Measurements from ENCODE around the gene ZNF316. TPM values are rescaled to one million over a fixed set of nuclear protein-coding genes. Genes with fewer than 3 reads are reported as not detected.

ZNF316 gene
- total RNA-seq, 2 experiments from 2014 or later: 17.7 to 18.8 TPM

DNA sequence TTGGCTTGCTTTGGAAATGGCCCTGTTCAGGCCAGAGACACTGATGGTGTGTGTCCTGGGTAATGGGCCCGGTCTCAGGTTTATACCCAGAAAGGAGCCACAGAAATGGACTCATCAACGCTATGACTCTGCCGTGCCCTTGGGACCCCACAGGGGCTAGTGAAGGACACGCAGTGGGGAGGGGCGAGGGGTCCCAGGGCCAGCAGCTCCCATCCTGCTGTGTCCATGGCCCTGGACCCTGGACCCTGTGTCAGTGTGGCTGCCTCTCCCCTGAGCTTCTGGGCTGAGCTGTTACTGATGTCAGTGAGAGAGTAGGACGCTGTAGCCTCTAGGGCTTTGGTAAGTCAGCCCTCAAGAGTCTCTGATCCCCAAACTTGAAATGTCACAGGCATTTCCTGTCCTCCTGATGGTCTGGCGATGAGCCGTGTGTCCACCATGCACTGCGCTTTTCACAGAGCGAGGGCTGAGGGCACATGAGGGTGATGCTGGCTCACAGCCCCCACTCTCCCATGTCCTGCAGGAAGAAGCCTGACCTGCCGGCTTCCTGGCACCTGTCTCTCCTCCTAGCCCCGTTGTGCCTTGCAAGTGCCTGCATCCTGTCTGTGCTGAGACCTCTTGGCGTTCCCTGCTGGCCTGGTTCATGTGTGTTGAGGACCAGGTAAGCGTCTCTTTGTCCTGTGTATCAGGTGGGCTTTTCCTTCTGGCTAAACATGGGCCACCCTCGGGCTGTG lies 4.4 kb downstream of the ZNF316 start:
- ATAC-seq (no peak), DNase-seq (no peak)
- Mint-ChIP-seq H3K36me3 (ENCODE audit: low read depth) (peaks cover 38% of the 10 kb centered on the region), H3K9me3 (peaks cover 3% of the 10 kb centered on the region), H3K27me3 (no peaks in the 10 kb centered on the region), H3K4me3 (no peak overlapping the region), H3K4me1 (ENCODE audit: low read depth) (peaks cover 24% of the 10 kb centered on the region), H3K27ac (peak overlapping the region; percentile 11)
- TF ChIP-seq, protein P1, sequence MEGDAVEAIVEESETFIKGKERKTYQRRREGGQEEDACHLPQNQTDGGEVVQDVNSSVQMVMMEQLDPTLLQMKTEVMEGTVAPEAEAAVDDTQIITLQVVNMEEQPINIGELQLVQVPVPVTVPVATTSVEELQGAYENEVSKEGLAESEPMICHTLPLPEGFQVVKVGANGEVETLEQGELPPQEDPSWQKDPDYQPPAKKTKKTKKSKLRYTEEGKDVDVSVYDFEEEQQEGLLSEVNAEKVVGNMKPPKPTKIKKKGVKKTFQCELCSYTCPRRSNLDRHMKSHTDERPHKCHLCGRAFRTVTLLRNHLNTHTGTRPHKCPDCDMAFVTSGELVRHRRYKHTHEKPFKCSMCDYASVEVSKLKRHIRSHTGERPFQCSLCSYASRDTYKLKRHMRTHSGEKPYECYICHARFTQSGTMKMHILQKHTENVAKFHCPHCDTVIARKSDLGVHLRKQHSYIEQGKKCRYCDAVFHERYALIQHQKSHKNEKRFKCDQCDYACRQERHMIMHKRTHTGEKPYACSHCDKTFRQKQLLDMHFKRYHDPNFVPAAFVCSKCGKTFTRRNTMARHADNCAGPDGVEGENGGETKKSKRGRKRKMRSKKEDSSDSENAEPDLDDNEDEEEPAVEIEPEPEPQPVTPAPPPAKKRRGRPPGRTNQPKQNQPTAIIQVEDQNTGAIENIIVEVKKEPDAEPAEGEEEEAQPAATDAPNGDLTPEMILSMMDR (IDR thresholded peaks at IDR 0.05): no peak
- POLR2A ChIA-PET: no interaction called here
- intact Hi-C loops (cut with micrococcal nuclease): no loop called here
- CTCF ChIA-PET: no interaction called here

DNA sequence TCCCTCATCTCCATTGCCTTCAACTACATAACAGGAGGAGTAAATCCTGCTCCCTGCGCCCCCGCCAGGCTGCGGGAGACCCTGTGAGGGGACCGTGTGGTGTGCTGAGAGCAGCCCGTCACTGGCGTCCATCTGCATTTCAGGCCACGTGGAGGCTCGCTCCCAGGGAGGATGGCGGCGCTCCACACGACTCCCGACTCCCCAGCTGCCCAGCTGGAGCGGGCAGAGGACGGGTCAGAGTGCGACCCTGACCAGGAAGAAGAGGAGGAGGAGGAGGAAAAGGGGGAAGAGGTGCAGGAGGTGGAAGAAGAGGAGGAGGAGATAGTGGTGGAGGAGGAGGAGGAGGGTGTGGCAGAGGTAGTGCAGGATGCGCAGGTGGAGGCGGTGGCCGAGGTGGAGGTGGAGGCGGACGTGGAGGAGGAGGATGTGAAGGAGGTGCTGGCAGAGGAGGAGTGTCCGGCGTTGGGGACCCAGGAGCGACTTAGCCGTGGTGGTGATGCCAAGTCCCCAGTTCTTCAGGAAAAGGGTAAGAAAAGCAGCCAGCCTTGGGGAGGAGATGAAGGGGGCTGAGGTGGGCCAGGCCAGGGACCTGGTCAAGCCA lies 5.2 kb downstream of the ZNF316 start:
- H3K36me3 Mint-ChIP-seq (ENCODE audit: low read depth): peaks cover 38% of the 10 kb centered on the region
- CTCF ChIA-PET: no interaction called here
- H3K27me3 Mint-ChIP-seq: no peaks in the 10 kb centered on the region
- POLR2A ChIA-PET: no interaction called here
- H3K4me3 Mint-ChIP-seq: no peak overlapping the region
- DNase-seq (no peak), ATAC-seq (no peak)
- peaks cover 24% of the 10 kb centered on the region for H3K4me1 Mint-ChIP-seq (ENCODE audit: low read depth)
- TF ChIP-seq, protein P1 (IDR thresholded peaks at IDR 0.05): no peak
- H3K27ac Mint-ChIP-seq: no peak overlapping the region
- intact Hi-C loops (cut with micrococcal nuclease): no loop called here
- peaks cover 3% of the 10 kb centered on the region for H3K9me3 Mint-ChIP-seq

DNA sequence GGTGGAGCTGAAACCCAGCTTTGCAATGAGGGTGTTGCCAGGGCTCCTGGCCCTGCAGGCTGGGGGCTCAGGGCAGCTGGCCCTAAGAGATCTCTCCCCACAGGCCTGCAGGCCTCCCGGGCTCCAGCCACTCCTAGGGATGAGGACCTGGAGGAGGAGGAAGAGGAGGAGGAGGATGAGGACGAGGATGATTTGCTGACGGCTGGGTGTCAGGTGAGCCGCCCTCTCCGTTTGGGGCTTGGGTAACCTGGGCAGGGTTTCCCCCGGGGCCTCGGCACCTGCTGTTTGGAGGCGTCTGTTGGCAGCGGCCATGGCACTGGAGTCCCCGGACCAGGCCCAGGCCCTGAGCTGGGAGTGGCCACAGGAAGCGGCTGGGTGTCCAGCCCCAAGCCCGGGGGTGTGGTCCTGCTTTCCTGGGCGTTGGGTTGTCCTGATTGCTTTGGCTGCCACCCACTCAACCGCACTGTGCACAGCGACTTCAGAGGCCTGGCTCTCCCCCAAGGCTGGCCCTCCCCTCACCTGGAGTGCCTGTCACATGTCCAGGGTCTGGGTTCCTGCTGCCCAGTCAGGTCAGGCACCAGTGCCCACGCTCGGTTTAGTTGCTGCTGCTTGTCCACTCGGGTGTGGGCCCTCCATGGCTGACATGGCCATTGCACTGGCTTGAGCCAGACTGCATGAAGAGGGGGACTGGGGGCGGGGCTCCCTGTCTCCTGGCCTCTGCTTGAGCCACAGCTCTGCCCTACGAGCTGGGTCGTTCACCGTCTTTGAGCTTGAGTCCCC lies 5.9 kb downstream of the ZNF316 start:
- H3K9me3 Mint-ChIP-seq: peaks cover 3% of the 10 kb centered on the region
- no peak overlapping the region for H3K4me3 Mint-ChIP-seq
- no peaks in the 10 kb centered on the region for H3K27me3 Mint-ChIP-seq
- ChIA-PET CTCF (no interaction called here), POLR2A (no interaction called here)
- H3K4me1 Mint-ChIP-seq (ENCODE audit: low read depth): peaks cover 21% of the 10 kb centered on the region
- peak overlapping the region; percentile 34 for H3K27ac Mint-ChIP-seq
- ATAC-seq (no peak), DNase-seq (no peak)
- H3K36me3 Mint-ChIP-seq (ENCODE audit: low read depth): peaks cover 38% of the 10 kb centered on the region
- intact Hi-C loops (cut with micrococcal nuclease): no loop called here
- TF ChIP-seq, protein P1 (IDR thresholded peaks at IDR 0.05): no peak

DNA sequence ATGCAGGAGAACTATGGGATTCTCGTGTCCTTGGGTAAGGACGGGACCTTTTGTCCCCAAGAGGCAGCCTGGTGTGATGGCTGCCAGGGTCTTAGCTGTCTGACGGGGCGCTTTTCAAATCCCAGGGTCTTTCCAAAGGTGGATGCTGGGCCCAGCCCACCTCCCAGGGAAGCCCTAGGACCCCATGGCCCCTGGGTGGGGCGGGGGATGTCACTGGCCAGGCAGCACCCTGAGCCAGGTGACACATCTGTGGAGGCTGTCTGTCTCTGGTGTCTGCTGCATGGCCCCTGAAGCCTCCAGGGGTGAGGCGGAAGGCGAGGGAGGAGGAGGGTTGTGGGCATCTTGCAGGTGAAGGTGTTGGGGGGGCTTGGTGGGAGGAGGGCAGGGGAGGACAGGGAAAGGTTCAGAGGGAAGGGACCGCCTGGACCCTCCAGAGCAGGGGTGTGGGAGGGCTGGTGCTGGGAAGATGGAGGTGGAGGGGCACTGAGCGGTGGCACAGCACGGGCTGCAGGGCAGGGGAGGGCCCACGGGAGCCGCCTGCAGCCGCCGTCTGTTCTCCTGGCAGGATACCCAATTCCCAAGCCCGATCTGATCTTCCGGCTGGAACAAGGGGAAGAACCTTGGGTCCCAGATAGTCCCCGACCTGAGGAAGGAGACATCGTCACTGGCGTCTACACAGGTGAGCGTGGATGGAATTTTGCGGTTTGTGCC lies 7.0 kb downstream of the ZNF316 start:
- ATAC-seq (no peak), DNase-seq (no peak)
- peaks cover 13% of the 10 kb centered on the region for H3K4me1 Mint-ChIP-seq (ENCODE audit: low read depth)
- no peak overlapping the region for H3K4me3 Mint-ChIP-seq
- intact Hi-C loops (cut with micrococcal nuclease): no loop called here
- POLR2A ChIA-PET: no interaction called here
- peaks cover 3% of the 10 kb centered on the region for H3K9me3 Mint-ChIP-seq
- no peaks in the 10 kb centered on the region for H3K27me3 Mint-ChIP-seq
- H3K36me3 Mint-ChIP-seq (ENCODE audit: low read depth): peaks cover 35% of the 10 kb centered on the region
- H3K27ac Mint-ChIP-seq: peak overlapping the region; percentile 34
- TF ChIP-seq, protein P1 (IDR thresholded peaks at IDR 0.05): no peak
- CTCF ChIA-PET: no interaction called here

Data from activated CD8-positive, alpha-beta T cell treated with anti-CD3 and anti-CD28 coated beads for 36 hours (primary cell).